HT-29 (cell line): ENCODE data around the gene IL6. TPM values are rescaled to one million over a fixed set of nuclear protein-coding genes. Genes with fewer than 3 reads are reported as not detected.
"Not testable (repeated sequence)": the region's sequence is repeated elsewhere in the genome, so short reads cannot be mapped to it uniquely, and the experiment has no call there.

Source experiments
- DNase-seq: peaks from one replicate; pipeline ENCODE4 v3.0.0-alpha.2; 2015; ENCODE audit warnings: low spot score
- total RNA-seq: library from RNA; depleted of rRNA; stranded (reverse); fragments of >200 nt; shearing (Covaris generic); gene quantifications from 2 replicates; pipeline ENCODE4 v1.2.3, GENCODE V29; 2014

The IL6 gene
- total RNA-seq, 1 experiment from 2014 or later = not detected

DNA sequence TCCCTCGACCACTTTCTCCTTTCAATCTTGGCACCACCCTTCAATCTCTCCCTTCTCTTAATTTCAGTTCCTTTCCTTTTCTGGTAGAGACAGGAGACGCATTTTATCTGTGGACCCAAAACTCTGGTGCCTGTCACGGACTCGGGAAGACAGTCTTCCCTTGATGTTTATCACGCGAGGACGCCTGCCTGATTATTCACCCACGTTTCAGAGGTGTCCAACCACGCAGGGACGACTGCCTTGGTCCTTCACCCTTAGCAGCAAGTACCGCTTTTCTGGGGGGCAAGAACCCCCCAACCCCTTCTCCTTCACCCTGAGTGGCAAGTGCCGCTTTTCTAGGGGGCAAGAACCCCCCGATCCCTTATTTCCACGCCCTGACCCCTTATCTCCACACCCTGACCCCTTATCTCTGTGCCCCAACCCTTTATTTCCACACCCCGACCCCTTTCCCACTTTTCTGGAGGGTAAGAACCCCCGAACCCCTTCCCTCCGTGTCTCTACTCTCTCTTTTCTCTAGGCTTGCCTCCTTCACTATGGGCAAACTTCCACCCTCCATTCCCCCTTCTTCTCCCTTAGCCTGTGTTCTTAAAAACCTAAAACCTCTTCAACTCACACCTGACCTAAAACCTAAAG is 22.9 kb upstream of the IL6 start:
- not testable (repeated sequence) for DNase-seq

DNA sequence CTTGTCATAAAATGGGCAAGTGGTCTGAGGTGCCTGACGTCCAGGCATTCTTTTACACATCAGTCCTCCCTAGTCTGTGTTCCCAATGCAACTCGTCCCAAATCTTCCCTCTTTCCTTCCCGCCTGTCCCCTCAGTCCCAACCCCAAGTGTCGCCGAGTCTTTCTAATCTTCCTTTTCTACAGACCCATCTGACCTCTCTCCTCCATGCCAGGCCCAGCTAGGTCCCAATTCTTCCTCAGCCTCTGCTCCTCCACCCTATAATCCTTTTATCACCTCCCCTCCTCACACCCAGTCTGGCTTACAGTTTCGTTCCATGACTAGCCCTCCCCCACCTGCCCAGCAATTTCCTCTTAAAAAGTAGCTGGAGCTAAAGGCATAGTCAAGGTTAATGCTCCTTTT is 22.3 kb upstream of the IL6 start:
- DNase-seq = not testable (repeated sequence)

DNA sequence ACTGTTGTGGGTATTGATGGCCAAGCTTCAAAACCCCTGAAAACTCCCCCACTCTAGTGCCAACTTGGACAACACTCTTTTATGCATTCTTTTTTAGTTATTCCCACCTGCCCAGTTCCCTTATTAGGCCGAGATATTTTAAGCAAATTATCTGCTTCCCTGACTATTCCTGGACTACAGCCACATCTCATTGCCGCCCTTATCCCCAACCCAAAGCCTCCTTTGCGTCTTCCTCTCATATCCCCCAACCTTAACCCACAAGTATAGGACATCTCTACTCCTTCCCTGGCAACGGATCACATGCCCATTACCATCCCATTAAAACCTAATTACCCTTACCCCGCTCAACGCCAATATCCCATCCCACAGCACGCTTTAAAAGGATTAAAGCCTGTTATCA is 21.1 kb upstream of the IL6 start:
- not testable (repeated sequence) for DNase-seq

DNA sequence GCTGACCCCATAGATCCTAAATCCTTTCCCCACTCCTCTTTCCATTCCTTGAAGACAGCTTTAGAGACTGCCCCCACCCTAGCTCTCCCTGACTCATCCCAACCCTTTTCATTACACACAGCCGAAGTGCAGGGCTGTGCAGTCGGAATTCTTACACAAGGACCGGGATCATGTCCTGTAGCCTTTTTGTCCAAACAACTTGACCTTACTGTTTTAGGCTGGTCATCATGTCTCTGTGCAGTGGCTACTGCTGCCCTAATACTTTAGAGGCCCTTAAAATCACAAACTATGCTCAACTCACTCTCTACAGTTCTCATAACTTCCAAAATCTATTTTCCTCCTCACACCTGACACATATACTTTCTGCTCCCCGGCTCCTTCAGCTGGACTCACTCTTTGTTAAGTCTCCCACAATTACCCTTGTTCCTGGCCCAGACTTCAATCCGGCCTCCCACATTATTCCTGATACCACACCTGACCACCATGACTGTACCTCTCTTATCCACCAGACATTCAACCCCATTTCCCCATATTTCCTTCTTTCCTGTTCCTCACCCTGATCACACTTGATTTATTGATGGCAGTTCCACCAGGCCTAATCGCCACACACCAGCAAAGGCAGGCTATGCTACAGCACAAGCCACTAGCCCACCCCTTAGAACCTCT is 19.8 kb upstream of the IL6 start:
- DNase-seq = not testable (repeated sequence)

DNA sequence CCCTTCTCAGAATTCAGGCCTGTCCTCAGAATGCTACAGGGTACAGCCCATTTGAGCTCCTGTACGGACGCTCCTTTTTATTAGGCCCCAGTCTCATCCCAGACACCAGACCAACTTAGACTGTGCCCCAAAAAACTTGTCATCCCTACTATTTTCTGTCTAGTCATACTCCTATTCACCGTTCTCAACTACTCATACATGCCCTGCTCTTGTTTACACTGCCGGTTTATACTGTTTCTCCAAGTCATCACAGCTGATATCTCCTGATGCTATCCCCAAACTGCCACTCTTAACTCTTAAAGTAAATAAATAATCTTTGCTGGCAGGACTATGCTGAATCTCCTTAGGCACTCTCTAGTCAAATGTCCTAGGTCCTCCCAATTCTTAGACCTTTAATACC is 18.8 kb upstream of the IL6 start:
- not testable (repeated sequence) for DNase-seq

DNA sequence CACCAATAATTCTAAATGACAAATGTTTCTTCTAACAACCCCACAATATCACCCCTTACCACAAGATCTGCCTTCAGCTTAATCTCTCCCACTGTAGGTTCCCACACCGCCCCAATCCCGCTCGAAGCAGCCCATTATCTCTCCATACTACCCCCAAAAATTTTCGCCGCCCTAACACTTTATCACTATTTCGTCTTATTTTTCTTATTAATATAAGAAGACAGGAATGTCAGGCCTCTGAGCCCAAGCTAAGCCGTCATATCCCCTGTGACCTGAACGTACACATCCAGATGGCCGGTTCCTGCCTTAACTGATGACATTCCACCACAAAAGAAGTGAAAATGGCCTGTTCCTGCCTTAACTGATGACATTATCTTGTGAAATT is 18.3 kb upstream of the IL6 start:
- DNase-seq = not testable (repeated sequence)

DNA sequence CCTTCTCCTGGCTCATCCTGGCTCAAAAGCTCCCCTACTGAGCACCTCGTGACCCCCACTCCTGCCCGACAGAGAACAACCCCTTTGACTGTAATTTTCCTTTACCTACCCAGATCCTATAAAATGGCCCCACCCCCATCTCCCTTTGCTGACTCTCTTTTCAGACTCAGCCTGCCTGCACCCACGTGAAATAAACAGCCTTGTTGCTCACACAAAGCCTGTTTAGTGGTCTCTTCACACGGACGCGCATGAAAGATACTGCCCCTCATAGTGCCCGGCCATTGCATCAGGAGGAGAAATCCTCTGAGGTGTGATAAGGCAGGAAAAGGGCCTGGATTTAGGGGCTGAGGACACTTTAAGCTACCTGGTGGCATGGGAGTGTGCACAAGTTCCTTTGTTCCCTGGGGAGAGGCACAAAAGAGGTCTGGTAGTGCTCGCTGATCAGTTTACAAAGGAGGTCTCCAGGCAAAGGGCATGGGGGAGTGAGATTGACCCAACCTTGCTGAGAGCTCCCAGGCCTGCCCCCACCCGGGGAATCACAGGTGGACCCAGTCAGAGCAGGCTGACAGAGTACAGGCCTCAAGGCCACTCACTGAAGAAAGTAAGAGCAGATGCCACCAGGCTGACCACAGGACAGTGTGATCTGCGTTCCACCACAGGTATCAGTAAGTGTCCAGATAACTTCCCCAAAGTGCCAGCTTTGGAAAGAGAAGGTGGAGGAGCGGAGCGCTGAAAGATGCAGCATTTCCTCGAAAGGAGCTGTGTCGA is 17.8 kb upstream of the IL6 start:
- not testable (repeated sequence) for DNase-seq

DNA sequence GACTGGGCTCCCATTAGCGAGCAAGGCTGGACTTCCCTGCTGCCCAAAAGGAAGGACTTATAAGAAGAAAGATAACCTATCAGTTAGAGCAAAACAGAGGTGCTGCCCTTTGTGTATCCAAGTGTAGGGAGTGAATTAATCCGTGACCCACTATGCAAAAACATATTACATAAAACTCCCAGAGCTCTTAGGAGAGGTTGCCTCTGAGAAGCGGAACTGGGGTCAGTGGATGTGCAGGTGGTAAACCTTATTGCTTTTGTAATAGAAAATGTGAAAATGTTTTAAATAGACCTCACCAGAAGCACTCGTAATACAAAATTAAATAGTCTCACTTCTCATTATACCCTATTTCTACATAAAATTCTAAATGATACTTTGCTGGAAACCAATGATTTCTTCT is 17.1 kb upstream of the IL6 start:
- DNase-seq = no peak

DNA sequence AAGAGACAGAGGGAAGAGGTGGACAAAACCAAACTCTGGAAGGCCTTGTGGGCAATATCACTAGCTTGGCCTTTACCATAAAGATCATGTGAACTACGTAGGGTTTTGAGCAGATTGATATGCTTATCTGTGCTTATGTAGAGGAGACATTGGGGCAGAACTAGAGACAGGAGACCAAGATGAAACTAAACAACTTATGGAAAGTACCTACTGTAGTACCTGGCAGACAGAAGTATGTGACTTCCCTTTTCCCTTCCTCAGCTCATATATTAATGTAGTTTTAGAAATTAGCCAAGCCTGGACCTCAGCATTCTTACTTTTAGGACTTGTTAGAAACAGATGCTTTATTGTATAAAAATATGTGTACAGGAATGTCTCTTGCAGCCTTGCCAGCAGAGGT is 14.0 kb upstream of the IL6 start:
- no peak for DNase-seq

DNA sequence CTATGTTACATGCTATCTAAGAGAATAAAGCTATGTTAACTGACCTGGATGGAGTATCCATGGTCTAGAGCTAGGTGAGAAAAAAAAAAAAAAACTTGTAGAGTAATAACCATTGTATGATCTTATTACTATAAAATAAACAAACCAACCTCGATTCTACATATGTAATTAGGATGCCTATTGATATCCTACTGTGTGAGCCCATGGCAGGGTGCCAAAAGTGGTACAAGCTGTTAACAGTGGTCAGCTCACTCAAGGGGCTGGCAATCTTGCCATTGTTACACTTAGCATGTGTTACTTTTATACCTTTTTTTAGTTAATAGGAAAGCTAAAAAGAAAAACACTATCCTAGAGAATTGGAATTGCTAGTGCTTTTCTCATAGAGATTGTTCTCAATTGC is 13.5 kb upstream of the IL6 start:
- DNase-seq = no peak

DNA sequence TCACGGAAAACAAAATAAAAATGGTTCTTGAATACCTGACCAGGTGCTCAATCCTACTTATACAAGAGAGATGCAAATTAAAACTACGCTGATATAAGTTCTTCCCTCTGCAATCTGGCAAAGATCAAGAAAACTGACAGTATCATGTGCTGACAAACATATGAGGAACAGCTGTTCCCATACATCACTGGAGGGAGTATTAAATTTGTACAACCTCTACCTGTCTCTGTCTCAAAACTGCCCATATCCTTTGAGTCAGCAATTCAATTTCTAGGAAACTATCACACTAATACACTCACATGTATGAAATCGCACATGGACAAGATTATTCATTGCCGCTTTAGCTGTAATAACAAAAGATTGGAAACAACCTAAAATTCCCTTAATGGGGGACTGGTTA is 11.0 kb upstream of the IL6 start:
- DNase-seq = no peak

DNA sequence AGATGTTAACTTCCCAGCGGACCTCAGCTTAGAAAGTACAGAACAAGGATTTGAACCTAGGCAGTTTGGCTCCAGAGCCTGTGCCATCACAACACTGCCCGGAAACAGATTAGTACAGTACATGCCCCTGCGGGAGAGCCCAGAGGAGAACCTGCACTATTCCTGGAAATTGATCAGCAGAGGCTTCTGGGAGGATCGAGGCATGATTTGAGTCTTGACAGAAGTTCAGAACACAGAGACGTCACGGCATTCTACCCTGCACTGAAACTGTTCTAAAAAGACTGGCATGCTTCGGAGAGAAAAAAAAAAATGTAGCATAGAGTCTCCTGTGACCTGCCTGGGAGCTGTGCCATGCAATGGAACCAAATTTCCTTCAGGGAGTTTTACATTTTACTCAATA is 9.2 kb upstream of the IL6 start:
- DNase-seq = no peak

DNA sequence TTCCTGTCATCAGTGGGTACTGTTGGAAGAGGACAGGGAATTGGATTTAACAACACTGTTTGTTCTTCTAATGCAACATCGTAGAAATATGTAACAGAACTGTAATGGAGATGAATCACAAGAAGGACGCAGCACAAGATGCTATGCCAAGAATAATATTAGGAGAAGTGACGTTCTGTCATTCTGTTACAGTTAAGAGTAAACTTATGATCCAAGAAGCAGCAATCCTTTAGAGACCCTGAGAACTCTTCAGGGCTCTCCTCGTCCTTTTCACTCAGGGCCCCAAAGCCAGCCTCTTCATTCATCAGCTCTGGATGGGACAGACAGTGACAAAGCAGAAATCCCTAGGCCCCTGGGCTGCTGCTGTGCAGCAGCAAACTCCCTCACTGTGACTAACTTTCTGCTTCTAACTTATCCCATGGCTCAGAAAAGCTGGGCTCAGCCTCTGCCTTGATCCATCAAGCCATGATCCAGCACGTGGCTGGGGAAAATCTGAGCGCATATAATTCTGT is 8.7 kb upstream of the IL6 start:
- DNase-seq = no peak

DNA sequence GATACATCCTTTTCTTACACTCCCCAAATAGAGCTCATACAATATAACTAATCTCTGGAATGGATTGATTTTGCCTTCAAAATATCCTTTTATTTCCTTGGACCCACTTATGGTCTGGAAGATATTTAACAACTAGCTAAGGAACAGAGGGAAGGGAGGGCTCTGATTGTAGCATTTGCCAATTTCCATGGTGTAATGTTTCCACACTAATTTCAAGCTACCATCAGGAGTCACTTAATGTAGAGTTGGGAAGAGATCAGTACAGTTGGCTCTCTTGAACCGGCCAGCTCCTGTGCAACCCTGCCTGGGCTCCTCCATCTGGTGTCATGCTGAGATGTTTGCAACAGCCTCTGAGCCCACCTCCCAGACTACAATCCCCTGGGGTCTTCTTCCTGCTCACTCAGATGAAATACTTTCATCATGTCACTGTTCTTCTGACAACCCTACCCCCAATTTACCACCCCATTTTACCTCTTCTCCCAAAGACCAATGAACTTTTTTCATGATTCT is 8.0 kb upstream of the IL6 start:
- no peak for DNase-seq

DNA sequence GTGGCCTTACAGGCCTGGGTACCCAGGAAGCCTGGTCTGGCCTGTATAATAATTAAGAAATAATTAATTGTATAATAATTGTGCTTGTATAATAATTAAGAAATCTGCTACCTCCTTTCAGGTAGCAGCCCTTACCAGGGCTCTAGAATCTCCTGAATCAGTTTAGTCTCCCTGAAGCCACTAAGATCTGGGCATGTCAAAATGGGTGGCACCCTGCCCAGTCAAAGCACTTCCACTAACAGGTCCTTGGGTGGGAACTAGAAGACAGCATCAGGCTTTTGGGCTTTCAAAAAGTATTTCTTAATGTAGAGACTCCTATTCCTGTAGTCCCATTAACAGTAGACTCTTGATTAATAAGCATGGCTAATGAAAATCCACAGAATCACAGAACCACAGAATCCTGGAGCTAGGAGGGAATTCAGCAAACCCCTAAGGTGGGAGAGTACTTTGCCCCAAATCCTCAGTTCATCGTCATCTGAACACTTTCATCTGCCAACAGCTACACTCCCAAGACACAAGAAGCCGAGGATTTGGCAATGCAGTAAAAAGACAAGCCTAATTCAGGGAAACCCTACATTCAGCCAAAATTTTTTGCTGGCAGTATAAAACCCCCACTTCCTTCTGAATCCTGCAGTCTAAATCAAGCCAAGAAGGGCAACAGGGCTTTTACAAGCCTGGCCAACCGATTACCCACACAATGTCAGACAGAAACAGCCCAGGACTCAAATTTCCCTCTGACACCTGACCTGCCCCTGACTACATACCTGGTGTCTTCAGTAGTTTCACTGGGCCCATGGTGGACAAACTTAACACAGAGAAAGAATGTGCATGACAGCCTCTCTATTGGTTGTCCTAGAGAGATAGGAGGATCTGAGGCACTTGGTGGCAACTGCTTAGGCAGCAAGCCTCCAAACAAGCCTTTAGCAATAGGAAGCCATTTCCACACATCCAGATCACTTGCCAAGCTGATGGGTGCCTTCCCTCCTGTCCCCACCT is 5.9 kb upstream of the IL6 start:
- DNase-seq = no peak

DNA sequence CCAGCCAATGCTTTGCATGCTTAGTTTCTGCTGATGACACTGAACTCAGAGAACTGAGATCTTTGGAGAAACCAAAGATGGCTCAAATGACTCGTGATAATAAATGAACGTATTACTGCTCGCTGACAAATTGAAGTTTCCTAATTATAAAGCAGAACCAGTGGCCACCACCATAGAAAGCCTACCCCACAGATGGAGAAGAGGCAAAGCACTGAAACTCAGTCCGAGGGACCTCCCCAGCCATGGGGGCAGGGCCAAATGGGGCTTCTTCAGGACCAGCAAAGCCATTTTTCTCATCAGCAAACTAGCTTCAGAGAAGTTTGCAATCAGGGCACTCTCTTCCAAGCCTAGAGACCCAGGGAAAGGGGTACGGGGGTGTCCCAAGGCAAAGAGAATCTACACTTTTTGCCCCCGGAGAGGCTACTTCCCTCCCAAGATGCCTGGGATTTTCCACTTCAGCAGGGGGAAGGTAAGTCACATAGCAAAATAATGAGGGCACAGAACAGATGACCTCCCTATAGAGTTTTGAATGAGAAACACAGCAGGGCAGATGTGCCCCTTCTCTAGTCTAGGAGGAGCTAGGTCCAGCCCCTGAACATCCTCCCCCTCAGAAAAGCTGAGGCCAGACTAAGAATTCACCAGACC is 4.3 kb upstream of the IL6 start:
- DNase-seq = no peak

DNA sequence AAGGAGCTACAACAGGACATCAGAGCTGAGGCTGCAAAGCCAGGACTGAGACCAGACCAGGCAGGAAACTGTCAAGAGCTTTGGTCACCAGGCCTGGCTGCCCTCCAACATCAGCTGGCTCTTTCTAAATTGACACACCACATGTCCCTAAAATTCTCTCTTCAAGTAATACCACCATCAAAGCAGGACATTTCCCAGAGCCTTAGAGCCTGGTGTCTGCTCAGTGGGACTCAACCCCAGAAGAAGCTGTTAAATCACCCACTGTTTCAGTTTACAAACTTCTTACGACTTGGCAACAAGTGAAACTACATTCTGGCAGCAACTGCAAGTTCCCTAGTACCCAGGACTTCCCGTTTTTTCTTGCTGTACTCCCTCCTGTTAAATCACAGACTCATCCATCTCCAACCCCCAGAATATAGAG is 3.8 kb upstream of the IL6 start:
- DNase-seq = no peak

DNA sequence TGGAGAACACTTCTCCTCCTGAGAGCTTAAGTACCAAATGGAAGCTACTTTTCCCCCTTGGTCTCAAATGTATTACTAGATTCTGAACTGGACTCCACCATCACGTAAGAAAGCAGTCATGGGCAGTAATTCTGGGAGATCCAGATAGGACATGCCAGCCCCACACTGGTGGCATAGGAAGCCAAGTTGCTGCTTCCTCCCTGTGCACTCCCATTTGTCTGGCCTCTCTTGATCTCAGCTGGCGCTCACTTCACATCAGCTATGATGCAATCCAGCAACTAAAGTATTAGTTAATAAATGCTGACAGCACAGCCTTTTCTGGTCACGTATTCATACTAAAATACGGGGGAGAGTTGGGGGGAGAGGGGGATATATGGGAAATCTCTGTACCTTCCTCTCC is 3.4 kb upstream of the IL6 start:
- no peak for DNase-seq

DNA sequence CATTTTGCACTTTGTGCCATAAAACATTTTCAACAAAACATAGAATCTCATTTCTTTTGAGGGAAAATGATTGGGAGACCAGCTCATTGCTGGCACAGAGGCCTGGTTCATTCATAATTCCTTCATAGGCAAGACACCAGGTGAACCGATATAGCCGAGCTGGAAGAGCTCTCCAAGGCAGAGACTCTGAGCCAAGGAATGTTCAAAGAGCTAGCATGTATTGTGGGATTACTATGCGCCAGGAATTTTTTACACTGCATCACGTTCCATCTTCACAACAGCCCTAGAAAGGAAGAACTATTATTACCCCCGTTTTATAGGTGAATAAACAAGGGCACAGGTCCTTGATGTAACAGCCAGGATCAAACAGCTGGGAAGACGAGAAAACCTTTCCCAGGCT is 2.1 kb upstream of the IL6 start:
- no peak for DNase-seq

DNA sequence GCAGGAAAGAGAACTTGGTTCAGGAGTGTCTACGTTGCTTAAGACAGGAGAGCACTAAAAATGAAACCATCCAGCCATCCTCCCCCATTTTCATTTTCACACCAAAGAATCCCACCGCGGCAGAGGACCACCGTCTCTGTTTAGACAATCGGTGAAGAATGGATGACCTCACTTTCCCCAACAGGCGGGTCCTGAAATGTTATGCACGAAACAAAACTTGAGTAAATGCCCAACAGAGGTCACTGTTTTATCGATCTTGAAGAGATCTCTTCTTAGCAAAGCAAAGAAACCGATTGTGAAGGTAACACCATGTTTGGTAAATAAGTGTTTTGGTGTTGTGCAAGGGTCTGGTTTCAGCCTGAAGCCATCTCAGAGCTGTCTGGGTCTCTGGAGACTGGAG is 1.4 kb upstream of the IL6 start:
- DNase-seq = no peak
